ENCODE results near the gene NTHL1. TPM values are rescaled to one million over a fixed set of nuclear protein-coding genes. Genes with fewer than 3 reads are reported as not detected.

The NTHL1 gene
- total RNA-seq, 2 donors from 2014 or later, result 10.3 to 17.7 TPM

DNA sequence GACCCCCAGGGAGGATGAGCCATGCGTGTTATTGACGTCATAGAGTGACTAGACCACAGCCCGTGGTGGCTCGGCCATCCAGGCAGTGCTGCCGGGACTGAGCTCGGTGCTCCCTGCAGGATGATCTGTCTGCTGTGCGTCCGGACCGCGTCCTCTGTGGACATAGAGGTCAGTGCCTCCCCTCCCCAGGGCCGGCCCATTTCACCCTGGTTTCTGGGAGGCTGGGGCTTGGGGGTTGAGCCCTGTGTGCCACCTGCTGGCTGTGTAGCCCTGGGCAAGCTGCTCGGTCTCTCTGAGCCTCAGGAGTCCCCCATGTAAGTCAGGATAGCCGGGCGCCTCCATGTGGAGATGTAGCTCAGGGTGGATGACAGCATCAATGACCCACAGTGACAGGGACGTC is 8.4 kb upstream of the NTHL1 start:
- no peak for DNase-seq (ENCODE audit: low spot score)
- Histone ChIP-seq H3K27me3 (no peaks in the 10 kb centered on the region), H3K36me3 (peaks cover 38% of the 10 kb centered on the region), H3K9me3 (no peaks in the 10 kb centered on the region), H3K4me1 (no peaks in the 10 kb centered on the region), H3K27ac (no peak overlapping the region), H3K4me3 (no peak overlapping the region)
- peak in 1 of 2 donors; percentile 38 for TF ChIP-seq CTCF (IDR thresholded peaks at IDR 0.05)

DNA sequence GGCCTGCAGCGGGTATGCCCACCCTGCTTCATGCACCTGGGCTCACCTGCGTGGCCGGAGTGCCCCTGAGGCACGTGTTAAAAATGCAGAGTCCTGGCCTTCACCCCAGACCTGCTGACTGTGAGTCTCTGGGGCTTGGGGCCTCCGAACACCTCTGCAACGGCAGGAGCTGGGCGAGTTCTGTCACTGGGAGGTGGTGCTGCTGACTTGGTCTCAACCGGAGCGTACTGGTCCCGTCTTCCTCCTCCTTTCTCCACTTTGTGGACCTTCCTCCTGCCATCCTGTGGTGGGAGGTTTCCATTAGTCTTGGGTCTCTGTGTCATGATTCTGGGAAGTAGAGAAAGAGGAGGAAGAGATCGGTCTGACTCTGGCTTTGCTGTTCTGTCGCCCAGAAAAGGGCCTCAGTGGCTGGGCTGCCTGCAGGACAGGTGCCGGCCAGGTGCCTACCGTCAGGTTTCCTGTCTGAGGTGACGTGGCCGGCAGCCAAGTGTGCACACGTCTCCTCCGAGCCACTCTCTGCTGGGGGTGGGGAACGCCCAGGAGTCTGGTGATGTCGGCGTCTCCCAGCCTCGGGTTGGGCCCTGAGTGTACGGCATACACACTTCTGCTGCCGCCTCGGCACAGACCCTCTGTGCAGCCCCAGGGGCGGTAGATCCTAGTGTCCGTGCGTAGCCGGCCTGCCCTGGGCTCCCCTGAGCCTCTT is 7.1 kb upstream of the NTHL1 start:
- Histone ChIP-seq H3K27ac (no peak overlapping the region), H3K36me3 (peaks cover 33% of the 10 kb centered on the region), H3K9me3 (no peaks in the 10 kb centered on the region), H3K4me1 (no peaks in the 10 kb centered on the region), H3K4me3 (no peak overlapping the region), H3K27me3 (no peaks in the 10 kb centered on the region)
- TF ChIP-seq CTCF (IDR thresholded peaks at IDR 0.05), result no peak
- DNase-seq (ENCODE audit: low spot score), result no peak

DNA sequence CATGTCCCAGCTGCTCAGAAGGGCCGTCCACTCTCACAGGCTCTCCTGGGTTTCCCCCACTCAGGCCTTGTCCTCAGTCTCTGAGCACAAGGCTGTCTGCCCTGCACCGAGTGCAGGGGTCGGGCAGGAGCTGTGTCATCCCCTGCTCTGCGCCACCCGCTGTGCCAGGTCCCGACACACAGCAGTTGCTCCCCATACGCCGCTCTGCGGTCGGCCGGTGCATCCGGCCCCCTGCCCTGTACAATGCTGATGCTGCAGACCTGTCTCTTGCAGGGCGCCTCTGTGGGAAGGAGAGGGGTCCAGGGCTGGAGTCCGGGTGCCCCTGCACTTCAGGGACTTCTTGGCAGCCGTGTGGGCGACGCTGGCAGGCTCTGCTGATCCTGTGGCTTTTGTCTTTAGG is 6.3 kb upstream of the NTHL1 start:
- Histone ChIP-seq H3K27ac (no peak overlapping the region), H3K36me3 (peaks cover 33% of the 10 kb centered on the region), H3K4me3 (no peak overlapping the region), H3K27me3 (no peaks in the 10 kb centered on the region), H3K9me3 (no peaks in the 10 kb centered on the region), H3K4me1 (peaks cover 0 to 7% of the 10 kb centered on the region in 2 donors)
- no peak for TF ChIP-seq CTCF (IDR thresholded peaks at IDR 0.05)
- no peak for DNase-seq (ENCODE audit: low spot score)

DNA sequence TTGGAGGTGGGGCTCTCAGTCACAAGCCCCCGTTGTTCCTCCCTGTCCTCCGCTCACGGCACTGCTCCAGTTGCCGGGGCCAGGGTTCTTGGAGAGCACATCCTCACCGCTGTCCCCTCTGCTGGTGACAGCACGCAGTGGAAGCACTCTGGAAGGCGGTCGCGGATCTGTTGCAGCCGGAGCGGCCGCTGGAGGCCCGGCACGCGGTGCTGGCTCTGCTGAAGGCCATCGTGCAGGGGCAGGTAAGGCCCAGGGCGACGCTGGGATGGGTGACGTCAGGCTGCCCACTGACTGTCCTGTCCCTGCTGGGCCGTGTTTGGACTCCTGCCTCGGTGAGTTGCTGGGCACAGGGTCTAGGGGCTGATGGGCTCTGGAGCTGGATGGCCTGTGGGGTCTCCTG is 5.6 kb upstream of the NTHL1 start:
- Histone ChIP-seq H3K27me3 (no peaks in the 10 kb centered on the region), H3K4me1 (peaks cover 0 to 14% of the 10 kb centered on the region in 2 donors), H3K4me3 (no peak overlapping the region), H3K36me3 (peaks cover 28% of the 10 kb centered on the region), H3K27ac (no peak overlapping the region), H3K9me3 (no peaks in the 10 kb centered on the region)
- TF ChIP-seq CTCF (IDR thresholded peaks at IDR 0.05), result no peak
- DNase-seq (ENCODE audit: low spot score), result no peak

DNA sequence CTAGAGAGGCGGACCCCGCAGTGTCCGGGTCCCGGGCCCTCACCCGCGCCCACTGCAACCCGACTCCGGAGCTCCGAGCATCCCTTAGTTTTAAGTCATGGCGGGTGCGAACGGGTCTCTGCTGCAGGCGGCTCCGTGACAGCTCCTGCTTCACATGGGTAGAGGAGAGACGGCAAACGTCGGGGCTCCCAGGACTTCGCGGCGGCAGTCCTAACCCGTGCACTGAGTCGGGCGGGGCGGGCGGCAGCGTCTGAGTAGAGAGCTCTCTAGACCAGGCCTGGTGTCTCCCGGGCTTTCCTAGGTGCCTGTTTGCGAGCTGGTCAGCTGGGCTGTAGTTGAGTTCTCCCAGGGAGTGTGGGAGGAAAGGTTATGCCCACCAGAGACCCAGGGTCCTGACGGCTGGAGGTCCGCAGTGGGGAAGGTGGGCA is 496 bp upstream of the NTHL1 start:
- Histone ChIP-seq H3K4me3 (peak overlapping the region; percentile 70 to 97), H3K4me1 (peaks cover 0 to 54% of the 10 kb centered on the region in 2 donors), H3K27ac (peak overlapping the region; percentile 74 to 82), H3K27me3 (no peaks in the 10 kb centered on the region), H3K9me3 (no peaks in the 10 kb centered on the region), H3K36me3 (peaks cover 3% of the 10 kb centered on the region)
- no peak for TF ChIP-seq CTCF (IDR thresholded peaks at IDR 0.05)
- no peak for DNase-seq (ENCODE audit: low spot score)

DNA sequence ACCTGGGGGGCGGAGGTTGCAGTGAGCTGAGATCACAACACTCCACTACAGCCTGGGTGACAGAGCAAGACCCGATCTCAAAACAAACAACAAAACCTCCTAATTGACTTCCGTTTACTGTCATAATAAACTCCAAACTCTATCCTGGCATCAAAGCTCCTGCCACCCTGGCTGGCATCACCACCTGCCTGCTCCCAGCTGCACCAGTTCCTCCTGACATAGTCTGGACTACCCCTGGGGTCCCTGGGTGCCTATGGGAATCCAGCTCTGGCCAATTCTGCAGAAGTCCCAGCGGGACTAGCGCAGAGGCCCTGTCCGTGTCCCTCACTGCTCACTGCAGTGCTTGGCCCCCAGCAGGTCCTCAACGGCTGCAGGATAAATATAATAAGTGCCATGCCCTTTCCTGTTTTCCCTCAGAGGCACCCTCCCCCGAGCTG is 723 bp downstream of the NTHL1 start:
- peak overlapping the region; percentile 74 to 82 for H3K27ac ChIP-seq
- H3K4me3 ChIP-seq, result peak overlapping the region; percentile 70 to 97
- H3K27me3 ChIP-seq, result no peaks in the 10 kb centered on the region
- TF ChIP-seq CTCF (IDR thresholded peaks at IDR 0.05), result no peak
- no peak for DNase-seq (ENCODE audit: low spot score)
- no peaks in the 10 kb centered on the region for H3K36me3 ChIP-seq
- no peaks in the 10 kb centered on the region for H3K9me3 ChIP-seq
- peaks cover 0 to 67% of the 10 kb centered on the region in 2 donors for H3K4me1 ChIP-seq

All from right atrium auricular region (tissue), 2 donors.